Mesenchymal stem cell (in vitro differentiated cells and primary cell): Measurements from ENCODE around the gene MIF4GD.
"Not testable (repeated sequence)": the region's sequence is repeated elsewhere in the genome, so short reads cannot be mapped to it uniquely, and the experiment has no call there.

Experiments
- DNase-seq: peaks from one replicate; pipeline ENCODE4 v3.0.0-alpha.2; 2013
- H2AFZ ChIP-seq: one replicate; pipeline ENCODE4 v1.6.1; 2013; ENCODE audit warnings: low read depth, mild to moderate bottlenecking, control low read depth, inconsistent platforms, low read length, moderate library complexity
- H2AK5ac ChIP-seq: 2 replicates; pipeline ENCODE4 v1.6.1; 2013; ENCODE audit warnings: low read length, moderate library complexity, mild to moderate bottlenecking, inconsistent platforms; ENCODE audit not compliant: severe bottlenecking
- H2BK120ac ChIP-seq: one replicate; pipeline ENCODE4 v1.6.1; 2013; ENCODE audit warnings: low read depth, mild to moderate bottlenecking, inconsistent platforms, low read length, moderate library complexity
- H2BK12ac ChIP-seq, 2 experiments: one replicate each; pipeline ENCODE4 v1.6.1; 2013; ENCODE audit warnings: inconsistent platforms in 2 of 2, low read length in 2 of 2, mild to moderate bottlenecking in 2 of 2, moderate library complexity in 2 of 2, control low read depth in 1 of 2
- H2BK15ac ChIP-seq: one replicate; pipeline ENCODE4 v1.6.1; 2013; ENCODE audit warnings: mild to moderate bottlenecking, low read depth, inconsistent platforms; ENCODE audit not compliant: poor library complexity, severe bottlenecking
- H2BK5ac ChIP-seq: 2 replicates; pipeline ENCODE4 v1.6.1; 2013; ENCODE audit warnings: low read depth, mild to moderate bottlenecking, low read length, control low read depth, inconsistent platforms; ENCODE audit not compliant: poor library complexity, severe bottlenecking
- H3K14ac ChIP-seq, 2 experiments: one replicate each; pipeline ENCODE4 v1.6.1; 2013; ENCODE audit warnings: inconsistent platforms in 2 of 2, low read length in 2 of 2, control low read depth in 1 of 2, mild to moderate bottlenecking in 1 of 2, moderate library complexity in 1 of 2
- H3K18ac ChIP-seq, 2 experiments: one replicate each; pipeline ENCODE4 v1.6.1; 2013; ENCODE audit warnings: inconsistent platforms in 2 of 2, low read length in 2 of 2, control low read depth in 1 of 2, low read depth in 1 of 2, mild to moderate bottlenecking in 1 of 2
- H3K23ac ChIP-seq, 2 experiments: one replicate each; pipeline ENCODE4 v1.6.1; 2013; ENCODE audit warnings: inconsistent platforms in 2 of 2, low read length in 2 of 2, mild to moderate bottlenecking in 2 of 2, moderate library complexity in 2 of 2, control low read depth in 1 of 2
- H3K27ac ChIP-seq: 2 replicates; pipeline ENCODE4 v1.5.1; 2013; ENCODE audit warnings: mild to moderate bottlenecking, moderate library complexity, low read length, control low read depth, inconsistent platforms; ENCODE audit not compliant: poor library complexity, severe bottlenecking
- H3K27me3 ChIP-seq, 2 experiments: 2 replicates each; pipeline versions ENCODE4 v1.6.1 to v1.7.0; 2013; ENCODE audit warnings: low read length in 2 of 2, mild to moderate bottlenecking in 2 of 2, moderate library complexity in 2 of 2, control low read depth in 1 of 2, inconsistent platforms in 1 of 2; ENCODE audit not compliant: control insufficient read depth in 1 of 2, insufficient read depth in 1 of 2
- H3K36me3 ChIP-seq, 2 experiments: 2 replicates each; pipeline versions ENCODE4 v1.6.1 to v1.7.0; 2013; ENCODE audit warnings: low read length in 2 of 2, control low read depth in 1 of 2, inconsistent platforms in 1 of 2, low read depth in 1 of 2, mild to moderate bottlenecking in 1 of 2; ENCODE audit not compliant: insufficient read depth in 2 of 2, control insufficient read depth in 1 of 2
- H3K4ac ChIP-seq, 2 experiments: one replicate each; pipeline ENCODE4 v1.6.1; 2013; ENCODE audit warnings: inconsistent platforms in 2 of 2, low read length in 2 of 2, mild to moderate bottlenecking in 2 of 2, moderate library complexity in 2 of 2, control low read depth in 1 of 2, low read depth in 1 of 2
- H3K4me1 ChIP-seq: 2 replicates; pipeline ENCODE4 v1.6.1; 2013; ENCODE audit warnings: low read depth, low read length, control low read depth; ENCODE audit not compliant: control insufficient read depth, insufficient read depth
- H3K4me2 ChIP-seq: 2 replicates; pipeline ENCODE4 v1.6.1; 2013; ENCODE audit warnings: low read length, mild to moderate bottlenecking, inconsistent platforms; ENCODE audit not compliant: poor library complexity, severe bottlenecking
- H3K4me3 ChIP-seq, 2 experiments: 2 replicates each; pipeline versions ENCODE4 v1.5.1 to v1.7.0; 2013; ENCODE audit warnings: low read length in 2 of 2, mild to moderate bottlenecking in 2 of 2, control low read depth in 1 of 2, low read depth in 1 of 2; ENCODE audit not compliant: insufficient read depth in 1 of 2
- H3K79me1 ChIP-seq: replicated peaks from 2 replicates; pipeline ENCODE4 v1.6.1; 2013; ENCODE audit warnings: mild to moderate bottlenecking, control low read depth, low read length, inconsistent platforms; ENCODE audit not compliant: poor library complexity, severe bottlenecking
- H3K9ac ChIP-seq: 2 replicates; pipeline ENCODE4 v1.7.0; 2013; ENCODE audit warnings: mild to moderate bottlenecking, low read length, moderate library complexity
- H3K9me3 ChIP-seq: 2 replicates; pipeline ENCODE4 v1.7.0; 2013; ENCODE audit warnings: mild to moderate bottlenecking, low read length; ENCODE audit not compliant: control insufficient read depth
- H4K8ac ChIP-seq: one replicate; pipeline ENCODE4 v1.6.1; 2013; ENCODE audit warnings: inconsistent platforms, mild to moderate bottlenecking, low read length, moderate library complexity
- H4K91ac ChIP-seq: one replicate; pipeline ENCODE4 v1.6.1; 2013; ENCODE audit warnings: mild to moderate bottlenecking, low read length, inconsistent platforms
- WGBS: methylation state at CpG from one replicate; pipeline ENCODE4 v1.1.7; 2013; ENCODE audit warnings: mixed read lengths; 5-methylcytosine and 5-hydroxymethylcytosine counted together

The MIF4GD gene

GRCh38 chr17:75300280-75300679 is 29.2 kb upstream of the MIF4GD start:
- no peak overlapping the region for H2AFZ ChIP-seq
- no peak overlapping the region for H4K8ac ChIP-seq
- H4K91ac ChIP-seq, result no peak overlapping the region
- no peaks in the 10 kb centered on the region for H3K36me3 ChIP-seq
- no peak for DNase-seq
- H2BK120ac ChIP-seq, result no peak overlapping the region
- WGBS, result 97% methylated on average over 4 of the region's 7 CpGs
- H3K4ac ChIP-seq, result no peak overlapping the region
- H3K9ac ChIP-seq, result no peak overlapping the region
- no peak overlapping the region for H3K14ac ChIP-seq
- no peak overlapping the region for H2BK5ac ChIP-seq
- no peak overlapping the region for H3K27ac ChIP-seq
- H2BK15ac ChIP-seq, result no peak overlapping the region
- H3K4me1 ChIP-seq, result no peaks in the 10 kb centered on the region
- H2AK5ac ChIP-seq, result no peak overlapping the region
- no peaks in the 10 kb centered on the region for H3K9me3 ChIP-seq
- no peak overlapping the region for H3K18ac ChIP-seq
- no peak overlapping the region for H3K4me3 ChIP-seq
- no peaks in the 10 kb centered on the region for H3K27me3 ChIP-seq
- no peak overlapping the region for H2BK12ac ChIP-seq
- no peak overlapping the region for H3K23ac ChIP-seq
- no peak overlapping the region for H3K4me2 ChIP-seq
- no peaks in the 10 kb centered on the region for H3K79me1 ChIP-seq

GRCh38 chr17:75295201-75296158 is 24.4 kb upstream of the MIF4GD start:
- no peak overlapping the region for H2AFZ ChIP-seq
- H2BK120ac ChIP-seq, result no peak overlapping the region
- H3K79me1 ChIP-seq, result no peaks in the 10 kb centered on the region
- no peaks in the 10 kb centered on the region for H3K9me3 ChIP-seq
- H3K23ac ChIP-seq, result no peak overlapping the region
- H3K4me2 ChIP-seq, result no peak overlapping the region
- DNase-seq, result no peak
- H3K9ac ChIP-seq, result no peak overlapping the region
- no peak overlapping the region for H4K91ac ChIP-seq
- H3K14ac ChIP-seq, result no peak overlapping the region
- H2AK5ac ChIP-seq, result no peak overlapping the region
- no peak overlapping the region for H3K4me3 ChIP-seq
- H4K8ac ChIP-seq, result no peak overlapping the region
- no peak overlapping the region for H2BK15ac ChIP-seq
- no peak overlapping the region for H3K27ac ChIP-seq
- no peaks in the 10 kb centered on the region for H3K27me3 ChIP-seq
- no peak overlapping the region for H3K18ac ChIP-seq
- no peaks in the 10 kb centered on the region for H3K36me3 ChIP-seq
- H3K4ac ChIP-seq, result no peak overlapping the region
- 96% methylated on average over 5 of the region's 8 CpGs for WGBS
- no peak overlapping the region for H2BK12ac ChIP-seq
- no peaks in the 10 kb centered on the region for H3K4me1 ChIP-seq
- H2BK5ac ChIP-seq, result no peak overlapping the region

GRCh38 chr17:75292810-75293448 is 21.9 kb upstream of the MIF4GD start:
- H3K4me2 ChIP-seq, H2BK15ac ChIP-seq, H3K14ac ChIP-seq, DNase-seq, H2BK120ac ChIP-seq, H4K91ac ChIP-seq, H2BK5ac ChIP-seq, H3K27me3 ChIP-seq, H4K8ac ChIP-seq, H3K23ac ChIP-seq, H3K36me3 ChIP-seq, H3K27ac ChIP-seq, H2AFZ ChIP-seq, H3K79me1 ChIP-seq, H3K9me3 ChIP-seq, H3K4ac ChIP-seq, H3K9ac ChIP-seq, H2BK12ac ChIP-seq, H3K4me3 ChIP-seq, H3K18ac ChIP-seq, H2AK5ac ChIP-seq, H3K4me1 ChIP-seq: not testable (repeated sequence)
- 74% methylated on average over 16 of the region's 16 CpGs for WGBS

GRCh38 chr17:75289832-75290337 is 18.9 kb upstream of the MIF4GD start:
- Histone ChIP-seq H3K79me1 (peaks cover 3% of the 10 kb centered on the region), H3K27me3 (no peaks in the 10 kb centered on the region), H3K4ac (peak overlapping the region; percentile 79 to 80), H2BK120ac (peak overlapping the region; percentile 52), H3K4me1 (peaks cover 3% of the 10 kb centered on the region), H2BK5ac (no peak overlapping the region), H4K8ac (peak overlapping the region; percentile 97), H3K9me3 (no peaks in the 10 kb centered on the region), H2BK12ac (peak overlapping the region in 1 of 2 experiments; percentile 32), H3K14ac (peak overlapping the region in 1 of 2 experiments; percentile 78), H3K4me2 (peak overlapping the region; percentile 87), H3K36me3 (peaks cover 9 to 12% of the 10 kb centered on the region in 2 experiments), H2AFZ (no peak overlapping the region), H3K4me3 (peak overlapping the region; percentile 70 to 99), H3K27ac (peak overlapping the region; percentile 68), H3K9ac (peak overlapping the region; percentile 99), H2AK5ac (no peak overlapping the region), H2BK15ac (peak overlapping the region; percentile 30), H3K18ac (peak overlapping the region; percentile 85 to 88), H4K91ac (peak overlapping the region; percentile 43), H3K23ac (no peak overlapping the region)
- DNase-seq, result peak; percentile 72
- 30% methylated on average over 13 of the region's 26 CpGs for WGBS
